CD4-positive, alpha-beta T cell (primary cell): ENCODE data around the gene LOC128125822.

Experiments
- ATAC-seq: fragments of 200-7000 bp; cut with Tn5 transposase; one replicate; pipeline ENCODE4 v1.10.0; 2022; ENCODE audit warnings: mild to moderate bottlenecking; ENCODE audit not compliant: poor library complexity
- CTCF ChIA-PET: fragments of 350-600 bp; sonication (Branson Sonifier 250); formaldehyde crosslinking; loops from one replicate; lab custom pipeline; 2021; ENCODE audit warnings: antibody characterized with exemption, inconsistent platforms; lab: Charles Lee
- POLR2A ChIA-PET: fragments of 350-600 bp; sonication (Branson Sonifier 250); formaldehyde crosslinking; loops from one replicate; lab custom pipeline; 2021; ENCODE audit warnings: antibody characterized with exemption, inconsistent platforms; lab: Charles Lee
- DNase-seq, 14 experiments: peaks; one replicate each; pipeline ENCODE4 v3.0.0-alpha.2; 2013 to 2020; ENCODE audit warnings: mixed read lengths in 2 of 14
- H3K27ac ChIP-seq, 2 donors: one replicate each; pipeline versions ENCODE4 v1.5.1 to v1.7.0; 2013; ENCODE audit warnings: low read length in 2 of 2, low read depth in 1 of 2, mild to moderate bottlenecking in 1 of 2
- H3K27me3 ChIP-seq, 2 experiments: 1 replicate in 1 of 2; 2 replicates in 1 of 2; pipeline versions ENCODE4 v1.6.1 to v1.7.0; 2013; ENCODE audit warnings: low read length in 2 of 2, control low read depth in 1 of 2, mild to moderate bottlenecking in 1 of 2, moderate library complexity in 1 of 2; ENCODE audit not compliant: insufficient read depth in 2 of 2, control insufficient read depth in 1 of 2
- H3K36me3 ChIP-seq: one replicate; pipeline ENCODE4 v1.6.1; 2013; ENCODE audit warnings: low read length, control low read depth; ENCODE audit not compliant: insufficient read depth
- H3K4me1 ChIP-seq: one replicate; pipeline ENCODE4 v1.6.1; 2013; ENCODE audit warnings: low read length, control low read depth; ENCODE audit not compliant: insufficient read depth
- H3K4me3 ChIP-seq: one replicate; pipeline ENCODE4 v1.5.1; 2013; ENCODE audit warnings: mild to moderate bottlenecking, low read length, moderate library complexity
- H3K9me3 ChIP-seq, 2 experiments: 1 replicate in 1 of 2; 2 replicates in 1 of 2; pipeline versions ENCODE4 v1.6.1 to v1.7.0; 2013; ENCODE audit warnings: low read length in 2 of 2, mild to moderate bottlenecking in 2 of 2, control low read depth in 1 of 2, moderate library complexity in 1 of 2; ENCODE audit not compliant: control insufficient read depth in 1 of 2, insufficient read depth in 1 of 2
- H3K27ac Mint-ChIP-seq: one replicate; pipeline ENCODE4 v1.8.0; 2020; ENCODE audit warnings: mixed read lengths
- H3K27me3 Mint-ChIP-seq: one replicate; pipeline ENCODE4 v1.8.0; 2021; ENCODE audit warnings: mixed read lengths
- H3K36me3 Mint-ChIP-seq: one replicate; pipeline ENCODE4 v1.8.0; 2021; ENCODE audit warnings: low read depth, mixed read lengths
- H3K4me1 Mint-ChIP-seq: one replicate; pipeline ENCODE4 v1.8.0; 2021; ENCODE audit warnings: low read depth, mixed read lengths
- H3K4me3 Mint-ChIP-seq: one replicate; pipeline ENCODE4 v1.8.0; 2020; ENCODE audit warnings: mild to moderate bottlenecking, mixed read lengths
- H3K9me3 Mint-ChIP-seq: one replicate; pipeline ENCODE4 v1.8.0; 2020; ENCODE audit warnings: mixed read lengths
- intact Hi-C, 2 experiments: fragments of 100-400 bp; cut with DNase I in 1 of 2; cut with micrococcal nuclease in 1 of 2; formaldehyde crosslinking; loops; one replicate each; pipeline versions ENCODE4 v1.15.1 to v1.9.0; 2023 to 2025; cut with DNase I, micrococcal nuclease
- TF ChIP-seq, protein P1 (sequence below): fragments of 200-600 bp; IDR thresholded peaks from one replicate; pipeline ENCODE4 v1.8.0; 2022; ENCODE audit warnings: antibody characterized with exemption, mild to moderate bottlenecking

LOC128125822 gene

GRCh38 chr6:63543982-63544381 lies 28.3 kb upstream of the LOC128125822 start:
- Histone ChIP-seq H3K4me3 (no peak overlapping the region), H3K27ac (no peak overlapping the region), H3K36me3 (no peaks in the 10 kb centered on the region), H3K4me1 (no peaks in the 10 kb centered on the region), H3K27me3 (peaks cover 0 to 2% of the 10 kb centered on the region in 2 experiments), H3K9me3 (no peaks in the 10 kb centered on the region)
- ATAC-seq (no peak), DNase-seq (no peak)
- Mint-ChIP-seq H3K4me1 (no peaks in the 10 kb centered on the region), H3K4me3 (no peak overlapping the region), H3K27me3 (peaks cover 55% of the 10 kb centered on the region), H3K36me3 (no peaks in the 10 kb centered on the region), H3K27ac (no peak overlapping the region), H3K9me3 (no peaks in the 10 kb centered on the region)
- TF ChIP-seq, protein P1, sequence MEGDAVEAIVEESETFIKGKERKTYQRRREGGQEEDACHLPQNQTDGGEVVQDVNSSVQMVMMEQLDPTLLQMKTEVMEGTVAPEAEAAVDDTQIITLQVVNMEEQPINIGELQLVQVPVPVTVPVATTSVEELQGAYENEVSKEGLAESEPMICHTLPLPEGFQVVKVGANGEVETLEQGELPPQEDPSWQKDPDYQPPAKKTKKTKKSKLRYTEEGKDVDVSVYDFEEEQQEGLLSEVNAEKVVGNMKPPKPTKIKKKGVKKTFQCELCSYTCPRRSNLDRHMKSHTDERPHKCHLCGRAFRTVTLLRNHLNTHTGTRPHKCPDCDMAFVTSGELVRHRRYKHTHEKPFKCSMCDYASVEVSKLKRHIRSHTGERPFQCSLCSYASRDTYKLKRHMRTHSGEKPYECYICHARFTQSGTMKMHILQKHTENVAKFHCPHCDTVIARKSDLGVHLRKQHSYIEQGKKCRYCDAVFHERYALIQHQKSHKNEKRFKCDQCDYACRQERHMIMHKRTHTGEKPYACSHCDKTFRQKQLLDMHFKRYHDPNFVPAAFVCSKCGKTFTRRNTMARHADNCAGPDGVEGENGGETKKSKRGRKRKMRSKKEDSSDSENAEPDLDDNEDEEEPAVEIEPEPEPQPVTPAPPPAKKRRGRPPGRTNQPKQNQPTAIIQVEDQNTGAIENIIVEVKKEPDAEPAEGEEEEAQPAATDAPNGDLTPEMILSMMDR: no peak
- CTCF ChIA-PET: no interaction called here
- intact Hi-C loops: no loop called here
- POLR2A ChIA-PET: no interaction called here

- H3K27me3 ChIP-seq: no peaks in the 10 kb centered on the region
- POLR2A ChIA-PET: no interaction called here
- no peaks in the 10 kb centered on the region for H3K36me3 Mint-ChIP-seq
These were observed 26.0 kb upstream of the LOC128125822 start for GRCh38 chr6:63546236-63546635.

GRCh38 chr6:63546697-63547096 lies 25.6 kb upstream of the LOC128125822 start:
- Mint-ChIP-seq H3K36me3 (no peaks in the 10 kb centered on the region), H3K4me3 (no peak overlapping the region), H3K4me1 (no peaks in the 10 kb centered on the region), H3K9me3 (no peaks in the 10 kb centered on the region), H3K27ac (no peak overlapping the region), H3K27me3 (peaks cover 34% of the 10 kb centered on the region)
- DNase-seq: no peak
- TF ChIP-seq, protein P1: no peak
- H3K27me3 ChIP-seq: no peaks in the 10 kb centered on the region
- POLR2A ChIA-PET: no interaction called here
- intact Hi-C loops: no loop called here
- no peak overlapping the region for H3K4me3 ChIP-seq
- no peak for ATAC-seq
- H3K36me3 ChIP-seq: no peaks in the 10 kb centered on the region
- no peak overlapping the region for H3K27ac ChIP-seq
- H3K9me3 ChIP-seq: no peaks in the 10 kb centered on the region
- H3K4me1 ChIP-seq: no peaks in the 10 kb centered on the region
- CTCF ChIA-PET: no interaction called here

More at GRCh38 chr6:63546236-63546635, 26.0 kb upstream of the LOC128125822 start:
- CTCF ChIA-PET: no interaction called here
- Mint-ChIP-seq H3K9me3 (no peaks in the 10 kb centered on the region), H3K27me3 (peaks cover 39% of the 10 kb centered on the region), H3K4me1 (no peaks in the 10 kb centered on the region), H3K4me3 (no peak overlapping the region), H3K27ac (no peak overlapping the region)
- DNase-seq (no peak), ATAC-seq (no peak)
- H3K4me3 ChIP-seq: no peak overlapping the region
- no peaks in the 10 kb centered on the region for H3K4me1 ChIP-seq
- H3K36me3 ChIP-seq: no peaks in the 10 kb centered on the region
- intact Hi-C loops: no loop called here
- H3K27ac ChIP-seq: no peak overlapping the region
- no peaks in the 10 kb centered on the region for H3K9me3 ChIP-seq
- TF ChIP-seq, protein P1: no peak
